Neuronal stem cell (in vitro differentiated cells): ENCODE results near the gene AK1.

Source experiments
- DNase-seq: peaks from one replicate; pipeline ENCODE4 v3.0.0-alpha.2; 2013; ENCODE audit warnings: low spot score
- H2AFZ ChIP-seq: one replicate; pipeline ENCODE4 v1.6.1; 2013; ENCODE audit warnings: mild to moderate bottlenecking, low read length, inconsistent platforms
- H2AK5ac ChIP-seq: 2 replicates; pipeline ENCODE4 v1.6.1; 2013; ENCODE audit warnings: low read depth, mild to moderate bottlenecking, inconsistent platforms, low read length, moderate library complexity, mixed read lengths
- H2BK120ac ChIP-seq: 2 replicates; pipeline ENCODE4 v1.6.1; 2013; ENCODE audit warnings: low read depth, mild to moderate bottlenecking, inconsistent platforms, low read length, moderate library complexity, mixed read lengths
- H2BK12ac ChIP-seq: one replicate; pipeline ENCODE4 v1.6.1; 2013; ENCODE audit warnings: low read length, inconsistent platforms
- H2BK15ac ChIP-seq: 2 replicates; pipeline ENCODE4 v1.6.1; 2013; ENCODE audit warnings: mild to moderate bottlenecking, low read length, inconsistent platforms, mixed read lengths
- H2BK5ac ChIP-seq: one replicate; pipeline ENCODE4 v1.6.1; 2013; ENCODE audit warnings: inconsistent platforms, mild to moderate bottlenecking, low read length, moderate library complexity
- H3K14ac ChIP-seq: one replicate; pipeline ENCODE4 v1.6.1; 2013; ENCODE audit warnings: low read length, inconsistent platforms
- H3K18ac ChIP-seq: 2 replicates; pipeline ENCODE4 v1.6.1; 2013; ENCODE audit warnings: low read length, inconsistent platforms
- H3K23ac ChIP-seq: 2 replicates; pipeline ENCODE4 v1.6.1; 2013; ENCODE audit warnings: low read depth, mild to moderate bottlenecking, mixed read lengths, low read length, inconsistent platforms; ENCODE audit not compliant: poor library complexity
- H3K27ac ChIP-seq: replicated peaks from 3 replicates; pipeline ENCODE4 v1.5.1; 2013; ENCODE audit warnings: low read length, inconsistent platforms
- H3K27me3 ChIP-seq, 3 experiments: 2 replicates each; pipeline ENCODE4 v1.6.1; 2013; ENCODE audit warnings: low read length in 3 of 3, mild to moderate bottlenecking in 2 of 3, inconsistent platforms in 1 of 3, low read depth in 1 of 3, mixed read lengths in 1 of 3, moderate library complexity in 1 of 3; ENCODE audit not compliant: control insufficient read depth in 3 of 3, insufficient read depth in 3 of 3
- H3K36me3 ChIP-seq, 2 donors: replicated peaks in 1 of 2; 2 replicates each; pipeline ENCODE4 v1.6.1; 2013; ENCODE audit warnings: low read length in 2 of 2; ENCODE audit not compliant: control insufficient read depth in 2 of 2, insufficient read depth in 2 of 2
- H3K4ac ChIP-seq: 2 replicates; pipeline ENCODE4 v1.6.1; 2013; ENCODE audit warnings: inconsistent platforms, mild to moderate bottlenecking, low read length, moderate library complexity
- H3K4me1 ChIP-seq, 2 donors: 1 replicate in 1 of 2; 2 replicates in 1 of 2; pipeline ENCODE4 v1.6.1; 2013; ENCODE audit warnings: low read length in 2 of 2, low read depth in 1 of 2; ENCODE audit not compliant: control insufficient read depth in 2 of 2, insufficient read depth in 1 of 2
- H3K4me2 ChIP-seq: one replicate; pipeline ENCODE4 v1.6.1; 2013; ENCODE audit warnings: mild to moderate bottlenecking, low read length, inconsistent platforms; ENCODE audit not compliant: insufficient read depth, poor library complexity, severe bottlenecking
- H3K4me3 ChIP-seq, 2 donors: 2 replicates each; pipeline ENCODE4 v1.5.1; 2013; ENCODE audit warnings: low read length in 2 of 2, mild to moderate bottlenecking in 2 of 2, inconsistent platforms in 1 of 2, moderate library complexity in 1 of 2
- H3K79me1 ChIP-seq: one replicate; pipeline ENCODE4 v1.6.1; 2013; ENCODE audit warnings: low read depth, mild to moderate bottlenecking, inconsistent platforms, low read length, moderate library complexity
- H3K9ac ChIP-seq: one replicate; pipeline ENCODE4 v1.6.1; 2013; ENCODE audit warnings: mild to moderate bottlenecking, low read depth, low read length, inconsistent platforms; ENCODE audit not compliant: poor library complexity
- H3K9me3 ChIP-seq, 2 donors: replicated peaks in 1 of 2; 2 replicates each; pipeline versions ENCODE3 to v1.6.1; 2013; ENCODE audit warnings: low read length in 2 of 2, mild to moderate bottlenecking in 2 of 2, inconsistent platforms in 1 of 2, low read depth in 1 of 2, mixed read lengths in 1 of 2, moderate library complexity in 1 of 2; ENCODE audit not compliant: control insufficient read depth in 2 of 2, insufficient read depth in 1 of 2
- H4K8ac ChIP-seq: one replicate; pipeline ENCODE4 v1.6.1; 2013; ENCODE audit warnings: low read depth, mild to moderate bottlenecking, inconsistent platforms, low read length, moderate library complexity
- H4K91ac ChIP-seq: one replicate; pipeline ENCODE4 v1.6.1; 2013; ENCODE audit warnings: low read length, low read depth, mild to moderate bottlenecking, inconsistent platforms; ENCODE audit not compliant: poor library complexity
- WGBS, 2 donors: extraction: QIAGEN DNeasy Blood & Tissue Kit; methylation state at CpG; one replicate each; pipeline ENCODE4 v1.1.7; 2013; ENCODE audit warnings: missing lambda C conversion rate in 2 of 2, mixed read lengths in 1 of 2; ENCODE audit not compliant: insufficient read length in 2 of 2, insufficient replicate concordance in 1 of 2; ENCODE audit errors: extremely low coverage in 2 of 2; 5-methylcytosine and 5-hydroxymethylcytosine counted together

AK1 gene

GRCh38 chr9:127844821-127845359 lies 32.6 kb downstream of the AK1 start:
- no CpG with 5 or more reads among the region's 16 CpGs for WGBS, 2 donors
- no peak overlapping the region for H2BK12ac ChIP-seq
- H3K9me3 ChIP-seq: peaks cover 0 to 10% of the 10 kb centered on the region in 2 donors
- H2AFZ ChIP-seq: peak overlapping the region; percentile 91
- no peaks in the 10 kb centered on the region for H3K27me3 ChIP-seq
- DNase-seq: no peak
- no peak overlapping the region for H3K4me3 ChIP-seq
- no peak overlapping the region for H4K8ac ChIP-seq
- no peak overlapping the region for H2BK120ac ChIP-seq
- H3K14ac ChIP-seq: no peak overlapping the region
- H2AK5ac ChIP-seq: peak overlapping the region; percentile 3
- no peak overlapping the region for H3K27ac ChIP-seq
- H3K18ac ChIP-seq: peak overlapping the region; percentile 35
- no peak overlapping the region for H3K23ac ChIP-seq
- peak overlapping the region; percentile 43 for H2BK15ac ChIP-seq
- no peak overlapping the region for H3K4ac ChIP-seq
- H4K91ac ChIP-seq: peak overlapping the region; percentile 64
- no peaks in the 10 kb centered on the region for H3K36me3 ChIP-seq
- H2BK5ac ChIP-seq: no peak overlapping the region
- no peak overlapping the region for H3K4me2 ChIP-seq
- H3K9ac ChIP-seq: peak overlapping the region; percentile 47
- no peaks in the 10 kb centered on the region for H3K79me1 ChIP-seq
- peaks cover 6 to 8% of the 10 kb centered on the region in 2 donors for H3K4me1 ChIP-seq

DNA sequence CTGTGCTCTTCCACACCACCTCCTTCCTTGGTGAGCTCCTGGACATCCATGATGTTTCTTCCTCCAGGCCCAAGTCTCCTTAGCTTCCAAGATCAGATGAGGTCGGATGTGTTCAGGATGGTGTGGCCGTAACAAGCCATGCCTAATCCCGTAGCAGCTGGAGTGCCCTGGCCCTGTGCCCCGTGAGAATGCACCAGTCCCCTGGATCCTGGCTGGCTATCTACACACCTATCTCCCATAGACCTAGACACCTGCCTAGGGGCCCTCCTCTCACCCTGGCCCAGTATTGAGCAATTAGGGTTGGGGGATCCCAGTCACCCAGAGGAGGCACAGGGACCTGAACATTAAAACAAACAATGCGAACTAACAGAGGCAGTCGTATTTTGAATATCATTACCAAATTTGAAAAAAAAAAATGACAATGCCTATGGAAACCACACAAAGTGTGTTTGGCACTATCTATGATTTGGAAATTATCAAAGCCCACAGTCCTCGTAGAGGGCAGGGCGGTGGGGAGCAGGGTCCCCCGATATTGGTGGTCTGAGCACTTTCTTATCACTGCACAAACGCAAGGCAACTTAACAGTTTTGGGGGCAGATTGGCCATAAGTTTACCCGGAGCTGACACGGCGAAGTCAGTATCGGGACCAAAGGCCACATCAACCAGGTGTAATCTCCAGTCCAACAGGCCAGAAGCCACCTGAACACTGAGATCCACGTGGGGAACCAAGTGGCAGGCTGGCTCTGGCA lies 36.2 kb downstream of the AK1 start:
- Histone ChIP-seq H3K27ac (no peak overlapping the region), H3K4me1 (peaks cover 11 to 23% of the 10 kb centered on the region in 2 donors), H2AFZ (no peak overlapping the region), H2BK120ac (no peak overlapping the region), H3K4ac (no peak overlapping the region), H2AK5ac (peak overlapping the region; percentile 4), H4K91ac (no peak overlapping the region), H3K4me2 (no peak overlapping the region), H3K36me3 (no peaks in the 10 kb centered on the region), H2BK15ac (peak overlapping the region; percentile 82), H3K14ac (no peak overlapping the region), H3K9ac (no peak overlapping the region), H3K27me3 (no peaks in the 10 kb centered on the region), H3K4me3 (no peak overlapping the region), H3K79me1 (no peaks in the 10 kb centered on the region), H2BK12ac (no peak overlapping the region), H3K23ac (peak overlapping the region; percentile 67), H2BK5ac (peak overlapping the region; percentile 68), H4K8ac (no peak overlapping the region), H3K18ac (peak overlapping the region; percentile 77), H3K9me3 (no peaks in the 10 kb centered on the region)
- no peak for DNase-seq
- WGBS, 2 donors: no CpG with 5 or more reads among the region's 15 CpGs

DNA sequence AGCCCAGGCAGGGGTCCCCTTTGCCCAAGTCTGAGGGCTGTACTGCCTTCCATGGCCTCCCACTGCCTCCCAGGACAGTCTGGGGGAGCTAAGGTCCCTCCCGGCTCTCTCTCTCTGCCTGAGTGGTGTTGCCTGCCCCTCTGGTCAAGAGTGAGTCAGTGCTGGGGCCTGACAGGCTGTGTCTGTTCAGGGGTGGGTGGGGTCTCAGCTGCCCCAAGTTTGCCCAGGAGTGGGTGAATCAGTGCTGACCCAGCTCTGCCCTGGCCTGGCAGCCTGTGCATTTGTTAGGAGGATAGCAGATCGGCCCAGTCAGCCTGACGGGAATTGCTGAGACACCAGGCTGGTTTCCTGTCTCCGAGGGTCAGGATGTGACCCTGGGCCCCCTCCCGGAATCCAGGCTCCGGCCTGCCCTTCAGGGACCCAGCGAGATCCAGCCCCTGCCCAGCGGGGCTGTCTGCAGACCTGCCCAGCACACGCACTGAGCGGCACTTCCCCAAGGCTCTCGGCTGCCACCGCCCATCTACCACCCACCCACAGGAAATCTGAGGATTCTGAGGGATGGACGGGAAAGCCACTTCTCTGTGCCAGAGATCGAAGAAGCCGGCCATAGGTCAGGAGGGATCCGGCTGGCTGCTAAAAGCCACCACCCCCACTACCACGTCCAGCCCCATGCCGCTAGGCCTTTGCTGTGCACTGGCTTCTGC lies 38.9 kb downstream of the AK1 start:
- Histone ChIP-seq H4K8ac (no peak overlapping the region), H2AFZ (peak overlapping the region; percentile 96), H2BK15ac (peak overlapping the region; percentile 38), H2BK12ac (no peak overlapping the region), H2BK5ac (peak overlapping the region; percentile 77), H3K4me1 (peaks cover 15 to 25% of the 10 kb centered on the region in 2 donors), H3K9me3 (no peaks in the 10 kb centered on the region), H2AK5ac (peak overlapping the region; percentile 96), H3K4me2 (no peak overlapping the region), H3K4ac (no peak overlapping the region), H3K27ac (no peak overlapping the region), H3K27me3 (no peaks in the 10 kb centered on the region), H3K14ac (no peak overlapping the region), H3K18ac (peak overlapping the region; percentile 70), H3K9ac (peak overlapping the region; percentile 56), H3K79me1 (no peaks in the 10 kb centered on the region), H3K4me3 (peak overlapping the region in 1 of 2 donors; percentile 28), H4K91ac (peak overlapping the region; percentile 9), H3K23ac (peak overlapping the region; percentile 10), H2BK120ac (no peak overlapping the region), H3K36me3 (no peaks in the 10 kb centered on the region)
- no CpG with 5 or more reads among the region's 18 CpGs for whole genome bisulfite sequencing, 2 donors
- no peak for DNase-seq

- Histone ChIP-seq H3K18ac (no peak overlapping the region), H3K79me1 (no peaks in the 10 kb centered on the region), H4K91ac (no peak overlapping the region), H2BK12ac (no peak overlapping the region), H2BK5ac (no peak overlapping the region), H3K9ac (no peak overlapping the region), H3K4me2 (no peak overlapping the region), H3K4ac (no peak overlapping the region), H2AFZ (no peak overlapping the region), H3K27me3 (no peaks in the 10 kb centered on the region), H3K9me3 (no peaks in the 10 kb centered on the region), H4K8ac (no peak overlapping the region), H3K4me1 (peaks cover 15 to 25% of the 10 kb centered on the region in 2 donors), H3K14ac (no peak overlapping the region), H3K4me3 (no peak overlapping the region), H2BK15ac (no peak overlapping the region), H3K36me3 (no peaks in the 10 kb centered on the region), H2BK120ac (no peak overlapping the region), H2AK5ac (no peak overlapping the region), H3K27ac (no peak overlapping the region), H3K23ac (no peak overlapping the region)
- 100% methylated on average over 1 of the region's 4 CpGs; no CpG with 5 or more reads in 1 of the 2 donors for WGBS, 2 donors
- no peak for DNase-seq
Measured at GRCh38 chr9:127837346-127837745, 40.1 kb downstream of the AK1 start.
